HepG2 (cell line): ENCODE measurements around the gene TTYH1. TPM values are rescaled to one million over a fixed set of nuclear protein-coding genes. Genes with fewer than 3 reads are reported as not detected.

Source experiments
- ATAC-seq: fragments of 200-7000 bp; cut with Tn5 transposase; 3 replicates; pipeline ENCODE4 v1.9.1; 2020; ENCODE audit warnings: mild to moderate bottlenecking, moderate library complexity
- BruUV-seq: library from RNA; stranded (reverse); fragments of 400-500 nt; replicated peaks from 2 replicates; lab custom pipeline; 2021; lab: Mats Ljungman, UMichigan
- CTCF ChIA-PET: fragments of 300-600 bp; formaldehyde crosslinking; extraction: SDS; loops from one replicate; lab custom pipeline; 2021; ENCODE audit warnings: low total read pairs, inconsistent platforms, low intra/inter-chr PET ratio; lab: Yijun Ruan, JAX
- POLR2A ChIA-PET: fragments of 350-600 bp; sonication (Branson Sonifier 250); formaldehyde crosslinking; loops from one replicate; lab custom pipeline; 2020; ENCODE audit warnings: antibody characterized with exemption, inconsistent platforms; lab: Yijun Ruan, JAX
- DNase-seq: peaks from one replicate; pipeline ENCODE4 v3.0.0-alpha.2; 2015; ENCODE audit warnings: low spot score
- FAIRE-seq: peaks from 3 replicates; lab custom pipeline; 2011; peaks lifted over from hg19 to GRCh38; lab: Jason Lieb, UNC
- H2AFZ ChIP-seq: one replicate; pipeline ENCODE4 v1.6.1; 2011; ENCODE audit warnings: low read length, inconsistent platforms
- H3K27ac ChIP-seq: fragments of 300-600 bp; 3 replicates; pipeline ENCODE4 v1.8.0; 2011; ENCODE audit warnings: mixed run types, mild to moderate bottlenecking, mixed read lengths, low read length, inconsistent platforms; ENCODE audit not compliant: insufficient read depth; ENCODE audit errors: extremely low read length
- H3K27me3 ChIP-seq, 2 experiments: fragments of 200-600 bp in 1 of 2; 2 replicates in 1 of 2; 3 replicates in 1 of 2; pipeline versions ENCODE4 v1.6.0 to v1.8.0; 2011; ENCODE audit warnings: low read length in 2 of 2, mild to moderate bottlenecking in 2 of 2, moderate library complexity in 2 of 2, inconsistent platforms in 1 of 2; ENCODE audit not compliant: insufficient read depth in 2 of 2, control insufficient read depth in 1 of 2
- H3K36me3 ChIP-seq, 2 experiments: fragments of 200-600 bp in 1 of 2; replicated peaks in 1 of 2; 2 replicates in 1 of 2; 3 replicates in 1 of 2; pipeline versions ENCODE4 v1.5.1 to v1.8.0; 2011; ENCODE audit warnings: low read length in 2 of 2, inconsistent platforms in 1 of 2; ENCODE audit not compliant: insufficient read depth in 2 of 2, control insufficient read depth in 1 of 2
- H3K4me1 ChIP-seq: 2 replicates; pipeline ENCODE4 v1.5.1; 2012; ENCODE audit warnings: low read length, inconsistent platforms; ENCODE audit not compliant: insufficient read depth
- H3K4me2 ChIP-seq: 2 replicates; pipeline ENCODE4 v1.6.0; 2011; ENCODE audit warnings: low read depth, low read length, inconsistent platforms
- H3K4me3 ChIP-seq, 3 experiments: fragments of 200-600 bp in 1 of 3; sonication (generic), shearing (Covaris generic) in 1 of 3; replicated peaks in 1 of 3; 2 replicates each; pipeline ENCODE4 v1.5.1; 2011 to 2016; ENCODE audit warnings: low read length in 3 of 3, inconsistent platforms in 2 of 3, low read depth in 2 of 3, mild to moderate bottlenecking in 2 of 3, control low read depth in 1 of 3, mixed read lengths in 1 of 3; ENCODE audit not compliant: insufficient read depth in 1 of 3
- H3K79me2 ChIP-seq: one replicate; pipeline ENCODE4 v1.6.1; 2011; ENCODE audit warnings: low read length, inconsistent platforms; ENCODE audit not compliant: insufficient read depth
- H3K9ac ChIP-seq: 2 replicates; pipeline ENCODE4 v1.6.0; 2011; ENCODE audit warnings: mild to moderate bottlenecking, low read depth, low read length, inconsistent platforms; ENCODE audit not compliant: insufficient read depth
- H3K9me3 ChIP-seq: 2 replicates; pipeline ENCODE4 v1.5.1; 2012; ENCODE audit warnings: mild to moderate bottlenecking, low read length
- H4K20me1 ChIP-seq: 2 replicates; pipeline ENCODE4 v1.6.0; 2011; ENCODE audit warnings: inconsistent platforms, mild to moderate bottlenecking, low read length, moderate library complexity; ENCODE audit not compliant: insufficient read depth
- CEBPB ChIP-seq: IDR thresholded peaks from 2 replicates; pipeline ENCODE4 v1.6.1; 2011; ENCODE audit warnings: low read depth, low read length, improper control_type of control experiment, borderline replicate concordance
- CHCHD3 ChIP-seq: sonication (generic); formaldehyde crosslinking; IDR thresholded peaks from 2 replicates; pipeline ENCODE4 v1.8.0; 2022; ENCODE audit warnings: mild to moderate bottlenecking, missing genetic modification reagents, moderate library complexity
- HES4 ChIP-seq: sonication (generic); formaldehyde crosslinking; IDR thresholded peaks from 2 replicates; pipeline ENCODE4 v1.9.0; 2021; ENCODE audit warnings: mild to moderate bottlenecking, missing genetic modification reagents, borderline replicate concordance
- KMT2B ChIP-seq: IDR thresholded peaks from 2 replicates; pipeline ENCODE4 v1.6.1; 2016; ENCODE audit warnings: missing genetic modification reagents, missing compliant biosample characterization
- RCOR2 ChIP-seq: IDR thresholded peaks from 2 replicates; pipeline ENCODE4 v1.6.1; 2016; ENCODE audit warnings: missing biosample characterization, missing genetic modification reagents
- RFXANK ChIP-seq: IDR thresholded peaks from 2 replicates; pipeline ENCODE4 v1.6.1; 2016
- TOE1 ChIP-seq: sonication (generic); formaldehyde crosslinking; IDR thresholded peaks from 2 replicates; pipeline ENCODE4 v1.4.0; 2020; ENCODE audit warnings: mild to moderate bottlenecking, missing genetic modification reagents
- ZBTB7A ChIP-seq: sonication (generic); formaldehyde crosslinking; IDR thresholded peaks from 2 replicates; pipeline ENCODE4 v1.8.0; 2022; ENCODE audit warnings: mild to moderate bottlenecking, missing genetic modification reagents
- ZNF337 ChIP-seq: sonication (generic); formaldehyde crosslinking; IDR thresholded peaks from 2 replicates; pipeline ENCODE4 v1.5.1; 2020; ENCODE audit warnings: missing genetic modification reagents, low read depth, mild to moderate bottlenecking, borderline replicate concordance
- ZSCAN21 ChIP-seq: sonication (generic); formaldehyde crosslinking; IDR thresholded peaks from 2 replicates; pipeline ENCODE4 v1.8.0; 2022; ENCODE audit warnings: mild to moderate bottlenecking, missing genetic modification reagents, moderate library complexity, borderline replicate concordance
- WGBS: methylation state at CpG from one replicate; pipeline ENCODE4 v1.1.6; 2017; ENCODE audit warnings: low lambda C conversion rate; 5-methylcytosine and 5-hydroxymethylcytosine counted together
- in situ Hi-C: cut with HindIII; loops from 2 replicates; pipeline ENCODE4 v1.10.0; 2017; ENCODE audit warnings: low pct_unique_long_range_greater_than_20kb; ENCODE audit not compliant: extremely low pct_ligation_motif_present
- intact Hi-C: fragments of 100-400 bp; cut with micrococcal nuclease; formaldehyde crosslinking; loops from one replicate; pipeline ENCODE4 v1.10.0; 2022; ENCODE audit not compliant: unreplicated experiment
- polyA plus RNA-seq, 8 experiments: library from polyadenylated mRNA; depleted of rRNA in 3 of 8; stranded (reverse) in 7 of 8; unstranded in 1 of 8; fragments of >200 nt; fragmentation: Illumina TruSeq in 4 of 8; extraction: Trizol in 4 of 8; gene quantifications; 2 replicates each; pipeline versions ENCODE4 v1.2.1 to v1.2.3, GENCODE V29; 2011 to 2016; ENCODE audit warnings: low read depth in 4 of 8, missing spikeins in 1 of 8, mixed read lengths in 1 of 8; ENCODE audit not compliant: insufficient read depth in 1 of 8
- total RNA-seq, 5 experiments: library from RNA; depleted of rRNA; stranded (reverse); fragments of >200 nt; fragmentation: Illumina TruSeq; extraction: Trizol; gene quantifications; 2 replicates each; pipeline ENCODE4 v1.2.3, GENCODE V29; 2016; ENCODE audit warnings: low read depth in 1 of 5
- TF ChIP-seq, protein P1 (sequence below): sonication (generic); formaldehyde crosslinking; conservative IDR thresholded peaks from 2 replicates; pipeline ENCODE4 v1.4.0; 2020; ENCODE audit warnings: mild to moderate bottlenecking, missing genetic modification reagents, moderate library complexity
- TF ChIP-seq, protein P2 (sequence below): sonication (generic); formaldehyde crosslinking; IDR thresholded peaks from 2 replicates; pipeline ENCODE4 v1.4.0; 2020; ENCODE audit warnings: mild to moderate bottlenecking, low read depth, missing genetic modification reagents
- TF ChIP-seq, protein P3 (sequence below): sonication (generic); formaldehyde crosslinking; conservative IDR thresholded peaks from 2 replicates; pipeline ENCODE4 v1.8.0; 2022; ENCODE audit warnings: missing genetic modification reagents

TTYH1 gene
- total and polyA plus RNA-seq, 2 of the 13 experiments (the other 11 are each of a cell fraction or from before 2014, with no cell fraction given): 6.9 to 19.9 TPM

DNA sequence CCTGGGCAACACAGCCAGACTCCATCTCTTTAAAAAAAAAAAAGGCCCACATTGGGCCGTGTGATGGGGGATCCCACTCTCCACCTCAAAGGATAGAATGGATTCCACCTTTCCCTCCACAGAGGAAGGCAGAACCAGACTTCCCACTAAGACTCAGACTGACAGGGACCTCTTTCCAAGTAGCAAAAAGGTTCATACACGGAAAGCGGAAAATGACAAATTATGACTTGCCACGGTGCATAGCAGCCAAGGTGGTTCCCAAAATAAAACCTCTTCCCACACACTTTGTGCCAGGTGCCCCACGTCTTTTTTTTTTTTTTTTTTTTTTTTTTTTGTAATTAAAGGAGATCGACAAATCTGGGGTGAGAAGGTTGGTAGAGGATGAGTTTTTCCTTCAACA lies 14.4 kb upstream of the TTYH1 start:
- BruUV-seq: no TSS peak

DNA sequence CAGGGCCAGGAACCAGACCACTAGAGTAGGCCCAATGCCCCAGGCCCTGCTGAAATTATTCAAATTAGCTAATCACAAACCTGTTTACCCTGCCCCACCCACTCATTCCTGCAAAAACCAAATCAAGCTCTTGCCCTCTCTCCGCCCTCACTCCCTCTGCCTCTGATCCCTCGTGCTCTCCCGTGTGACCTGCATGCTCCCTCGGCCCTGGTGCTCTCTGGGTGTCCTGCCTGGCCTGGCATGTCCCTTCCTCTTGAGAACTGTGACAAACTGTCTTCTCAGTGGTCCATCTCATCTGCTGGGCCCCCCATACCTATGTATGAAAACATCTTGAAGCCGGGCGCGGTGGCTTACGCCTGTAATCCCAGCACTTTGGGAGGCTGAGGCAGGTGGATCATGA lies 12.2 kb upstream of the TTYH1 start:
- 17% methylated on average over 4 of the region's 8 CpGs for WGBS
- Histone ChIP-seq H3K4me3 (no peak overlapping the region), H3K79me2 (no peaks in the 10 kb centered on the region), H2AFZ (no peak overlapping the region), H3K27me3 (peaks cover 0 to 4% of the 10 kb centered on the region in 2 experiments; a peak in 2 of 5 replicates), H3K36me3 (no peaks in the 10 kb centered on the region), H3K27ac (no peak overlapping the region), H3K9ac (no peak overlapping the region), H3K4me2 (no peak overlapping the region), H3K9me3 (no peaks in the 10 kb centered on the region), H3K4me1 (no peaks in the 10 kb centered on the region), H4K20me1 (no peaks in the 10 kb centered on the region)
- ChIA-PET POLR2A (no interaction called here), CTCF (no interaction called here)
- in situ Hi-C loops: no loop called here
- intact Hi-C loops: no loop called here
- FAIRE-seq: no peak
- TF ChIP-seq TOE1 (CRISPR knock-in tag) (no peak), HES4 (CRISPR knock-in tag) (no peak), CHCHD3 (CRISPR knock-in tag) (no peak), KMT2B (no peak), RFXANK (CRISPR knock-in tag) (no peak), ZSCAN21 (no peak)
- TF ChIP-seq, protein P1, sequence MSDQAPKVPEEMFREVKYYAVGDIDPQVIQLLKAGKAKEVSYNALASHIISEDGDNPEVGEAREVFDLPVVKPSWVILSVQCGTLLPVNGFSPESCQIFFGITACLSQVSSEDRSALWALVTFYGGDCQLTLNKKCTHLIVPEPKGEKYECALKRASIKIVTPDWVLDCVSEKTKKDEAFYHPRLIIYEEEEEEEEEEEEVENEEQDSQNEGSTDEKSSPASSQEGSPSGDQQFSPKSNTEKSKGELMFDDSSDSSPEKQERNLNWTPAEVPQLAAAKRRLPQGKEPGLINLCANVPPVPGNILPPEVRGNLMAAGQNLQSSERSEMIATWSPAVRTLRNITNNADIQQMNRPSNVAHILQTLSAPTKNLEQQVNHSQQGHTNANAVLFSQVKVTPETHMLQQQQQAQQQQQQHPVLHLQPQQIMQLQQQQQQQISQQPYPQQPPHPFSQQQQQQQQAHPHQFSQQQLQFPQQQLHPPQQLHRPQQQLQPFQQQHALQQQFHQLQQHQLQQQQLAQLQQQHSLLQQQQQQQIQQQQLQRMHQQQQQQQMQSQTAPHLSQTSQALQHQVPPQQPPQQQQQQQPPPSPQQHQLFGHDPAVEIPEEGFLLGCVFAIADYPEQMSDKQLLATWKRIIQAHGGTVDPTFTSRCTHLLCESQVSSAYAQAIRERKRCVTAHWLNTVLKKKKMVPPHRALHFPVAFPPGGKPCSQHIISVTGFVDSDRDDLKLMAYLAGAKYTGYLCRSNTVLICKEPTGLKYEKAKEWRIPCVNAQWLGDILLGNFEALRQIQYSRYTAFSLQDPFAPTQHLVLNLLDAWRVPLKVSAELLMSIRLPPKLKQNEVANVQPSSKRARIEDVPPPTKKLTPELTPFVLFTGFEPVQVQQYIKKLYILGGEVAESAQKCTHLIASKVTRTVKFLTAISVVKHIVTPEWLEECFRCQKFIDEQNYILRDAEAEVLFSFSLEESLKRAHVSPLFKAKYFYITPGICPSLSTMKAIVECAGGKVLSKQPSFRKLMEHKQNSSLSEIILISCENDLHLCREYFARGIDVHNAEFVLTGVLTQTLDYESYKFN: no peak
- TF ChIP-seq, protein P2, sequence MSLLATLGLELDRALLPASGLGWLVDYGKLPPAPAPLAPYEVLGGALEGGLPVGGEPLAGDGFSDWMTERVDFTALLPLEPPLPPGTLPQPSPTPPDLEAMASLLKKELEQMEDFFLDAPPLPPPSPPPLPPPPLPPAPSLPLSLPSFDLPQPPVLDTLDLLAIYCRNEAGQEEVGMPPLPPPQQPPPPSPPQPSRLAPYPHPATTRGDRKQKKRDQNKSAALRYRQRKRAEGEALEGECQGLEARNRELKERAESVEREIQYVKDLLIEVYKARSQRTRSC: no peak
- no peak for DNase-seq
- no peak for ATAC-seq
- no TSS peak for BruUV-seq

More for the DNA sequence above, 14.4 kb upstream of the TTYH1 start:
- in situ Hi-C loops: no loop called here
- intact Hi-C loops: no loop called here
- Histone ChIP-seq H3K79me2 (no peaks in the 10 kb centered on the region), H3K27me3 (peaks cover 0 to 4% of the 10 kb centered on the region in 2 experiments; a peak in 2 of 5 replicates), H4K20me1 (no peaks in the 10 kb centered on the region), H3K9ac (no peak overlapping the region), H2AFZ (no peak overlapping the region), H3K27ac (no peak overlapping the region), H3K4me1 (no peaks in the 10 kb centered on the region), H3K4me2 (no peak overlapping the region), H3K4me3 (no peak overlapping the region), H3K36me3 (no peaks in the 10 kb centered on the region), H3K9me3 (no peaks in the 10 kb centered on the region)
- ChIA-PET CTCF (interaction anchor here (0.7 kb wide), 1 partner anchor 1177 kb away, joined by 3 read pairs; no protein-coding TSS in a partner anchor), POLR2A (no interaction called here)
- 45% methylated on average over 6 of the region's 6 CpGs for WGBS
- TF ChIP-seq RCOR2 (CRISPR knock-in tag) (no peak), CEBPB (no peak), ZBTB7A (CRISPR knock-in tag) (no peak), ZNF337 (CRISPR knock-in tag) (no peak)
- TF ChIP-seq, protein P3, sequence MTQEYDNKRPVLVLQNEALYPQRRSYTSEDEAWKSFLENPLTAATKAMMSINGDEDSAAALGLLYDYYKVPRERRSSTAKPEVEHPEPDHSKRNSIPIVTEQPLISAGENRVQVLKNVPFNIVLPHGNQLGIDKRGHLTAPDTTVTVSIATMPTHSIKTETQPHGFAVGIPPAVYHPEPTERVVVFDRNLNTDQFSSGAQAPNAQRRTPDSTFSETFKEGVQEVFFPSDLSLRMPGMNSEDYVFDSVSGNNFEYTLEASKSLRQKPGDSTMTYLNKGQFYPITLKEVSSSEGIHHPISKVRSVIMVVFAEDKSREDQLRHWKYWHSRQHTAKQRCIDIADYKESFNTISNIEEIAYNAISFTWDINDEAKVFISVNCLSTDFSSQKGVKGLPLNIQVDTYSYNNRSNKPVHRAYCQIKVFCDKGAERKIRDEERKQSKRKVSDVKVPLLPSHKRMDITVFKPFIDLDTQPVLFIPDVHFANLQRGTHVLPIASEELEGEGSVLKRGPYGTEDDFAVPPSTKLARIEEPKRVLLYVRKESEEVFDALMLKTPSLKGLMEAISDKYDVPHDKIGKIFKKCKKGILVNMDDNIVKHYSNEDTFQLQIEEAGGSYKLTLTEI: no peak
- DNase-seq (no peak), FAIRE-seq (no peak), ATAC-seq (no peak)
